Activated effector memory CD4-positive, alpha-beta T cell treated with Interleukin-2 at 50 U/mL for 16 hours (primary cell): Measurements from ENCODE around the gene PPIL4.

ENCODE experiments used
- DNase-seq: peaks from one replicate; pipeline ENCODE4 v3.0.0-alpha.2; 2020

PPIL4 gene

DNA sequence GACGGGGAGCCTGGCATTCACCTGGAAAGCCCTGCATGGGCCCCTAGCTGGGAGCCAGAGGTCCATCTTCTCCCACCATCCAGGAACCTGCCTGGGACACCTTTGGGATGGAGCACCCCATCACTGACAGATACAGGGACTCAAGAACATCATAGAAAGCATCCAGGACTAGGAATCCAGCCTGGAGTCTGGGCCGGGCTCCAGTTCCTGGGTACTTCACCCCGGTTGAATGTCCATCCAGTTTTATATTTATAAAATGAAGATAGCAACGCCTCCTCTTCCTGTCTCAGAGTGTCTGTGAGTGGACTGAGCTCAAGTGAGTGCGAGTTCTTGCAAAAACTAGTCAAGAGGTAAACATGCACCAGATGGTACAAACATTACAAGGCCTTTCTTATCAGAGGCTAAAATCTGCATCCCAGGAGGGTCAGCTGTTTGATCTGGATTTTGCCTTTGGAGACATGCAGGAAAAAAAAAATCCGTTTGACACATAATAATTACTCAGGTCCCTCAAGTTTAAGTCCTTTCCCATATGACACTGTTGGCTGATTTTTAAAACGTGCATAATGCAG lies 88.4 kb downstream of the PPIL4 start:
- DNase-seq = no peak

DNA sequence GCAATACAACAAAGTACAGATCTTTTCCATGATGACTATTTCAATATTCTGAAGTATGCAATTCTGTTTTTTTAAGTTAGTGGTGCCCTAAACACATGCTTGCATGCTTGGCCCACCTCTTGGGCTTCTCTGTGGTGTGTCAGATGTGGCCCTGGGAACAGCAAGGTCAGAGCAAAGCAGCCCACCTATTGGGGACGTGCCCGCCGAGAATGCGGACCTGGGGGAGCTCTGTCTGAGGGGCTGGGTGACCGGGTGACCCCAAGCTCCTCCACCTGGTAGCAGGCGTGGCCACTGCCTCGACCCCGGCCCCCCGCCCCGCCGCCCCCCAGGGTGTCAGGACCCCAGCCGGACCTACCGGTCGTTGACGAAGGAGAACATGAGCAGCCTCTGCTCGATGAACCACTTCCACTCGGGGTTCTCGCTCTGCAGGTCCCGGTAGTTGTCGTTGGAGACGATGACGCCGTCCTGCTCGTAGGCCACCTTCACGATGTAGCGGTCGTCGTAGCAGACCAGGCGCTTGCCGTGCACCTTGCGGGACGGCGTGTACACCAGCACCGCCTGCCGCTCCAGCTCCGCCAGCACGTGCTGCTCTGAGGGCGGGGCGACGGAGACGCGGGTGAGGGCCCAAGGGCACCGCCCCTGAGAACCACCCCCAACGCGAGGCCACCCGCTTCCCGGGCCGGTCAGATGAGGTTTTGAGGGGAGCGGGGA lies 89.4 kb downstream of the PPIL4 start:
- no peak for DNase-seq

DNA sequence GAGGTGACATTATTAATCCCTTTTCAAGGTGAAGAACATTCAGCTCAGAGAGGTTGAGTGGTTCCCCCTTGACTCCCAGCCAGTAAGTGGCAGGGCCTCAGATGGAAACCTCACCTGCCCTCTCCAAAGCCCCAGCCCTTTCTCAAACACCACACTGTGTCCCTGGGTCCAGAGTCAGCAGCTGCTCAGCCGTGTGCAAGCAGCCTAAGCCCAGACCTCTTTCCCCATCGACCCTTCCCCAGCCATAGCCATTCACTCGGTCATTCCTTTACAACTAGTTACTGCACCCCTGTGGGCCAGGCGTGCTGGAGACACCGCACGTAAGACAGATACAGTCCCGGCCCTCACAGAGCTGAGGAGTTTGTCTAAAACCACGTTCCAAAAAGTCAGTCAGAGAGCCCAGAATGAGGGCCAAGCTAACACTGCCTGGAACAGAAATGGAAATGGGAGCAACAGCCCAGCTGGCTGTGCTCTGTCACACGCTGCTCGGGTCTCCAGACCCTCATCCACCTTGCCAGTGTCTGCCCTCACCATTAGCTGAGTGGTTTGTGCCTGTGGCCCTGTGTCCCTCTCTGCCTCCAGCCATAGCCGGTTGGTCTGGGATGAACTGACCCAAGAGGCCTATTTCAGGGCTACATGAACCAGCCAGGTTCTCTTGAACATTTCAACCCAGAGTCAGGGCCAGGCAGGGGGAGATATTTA lies 90.7 kb downstream of the PPIL4 start:
- no peak for DNase-seq
